Activated CD8-positive, alpha-beta T cell treated with anti-CD3 and anti-CD28 coated beads, Interleukin-2, amount 10 ng/mL, durations not matched to agents 7 days and 5 days (primary cell): ENCODE measurements around the gene DDTL. TPM values are rescaled to one million over a fixed set of nuclear protein-coding genes. Genes with fewer than 3 reads are reported as not detected.
"Not testable (repeated sequence)": the region's sequence is repeated elsewhere in the genome, so short reads cannot be mapped to it uniquely, and the experiment has no call there.

Experiments
- ATAC-seq: fragments of 150-1000 bp; cut with Tn5 transposase; one replicate; pipeline ENCODE4 v1.10.0; 2021; ENCODE audit warnings: moderate library complexity
- CTCF ChIA-PET: fragments of 350-600 bp; sonication (Branson Sonifier 250); formaldehyde crosslinking; loops from one replicate; lab custom pipeline; 2021; ENCODE audit warnings: antibody characterized with exemption; lab: Charles Lee
- POLR2A ChIA-PET: fragments of 350-600 bp; sonication (Branson Sonifier 250); formaldehyde crosslinking; loops from one replicate; lab custom pipeline; 2021; ENCODE audit warnings: antibody characterized with exemption; lab: Charles Lee
- DNase-seq: peaks from one replicate; pipeline ENCODE4 v3.0.0-alpha.2; 2020
- H3K27ac Mint-ChIP-seq: one replicate; pipeline ENCODE4 v1.8.0; 2021; ENCODE audit warnings: mild to moderate bottlenecking, mixed read lengths
- H3K27me3 Mint-ChIP-seq: one replicate; pipeline ENCODE4 v1.8.0; 2021; ENCODE audit warnings: low read depth, mixed read lengths
- H3K36me3 Mint-ChIP-seq: one replicate; pipeline ENCODE4 v1.8.0; 2021; ENCODE audit warnings: low read depth, mixed read lengths
- H3K4me1 Mint-ChIP-seq: one replicate; pipeline ENCODE4 v1.8.0; 2021; ENCODE audit warnings: low read depth, mixed read lengths
- H3K4me3 Mint-ChIP-seq: one replicate; pipeline ENCODE4 v1.8.0; 2021; ENCODE audit warnings: mild to moderate bottlenecking, mixed read lengths
- H3K9me3 Mint-ChIP-seq: one replicate; pipeline ENCODE4 v1.8.0; 2022; ENCODE audit warnings: mixed read lengths; ENCODE audit not compliant: insufficient read depth
- total RNA-seq, 2 experiments: library from RNA; stranded (reverse); gene quantifications; one replicate each; pipeline ENCODE4 v1.2.3, GENCODE V29; 2021

Gene DDTL
- total RNA-seq, 2 experiments from 2014 or later: not detected

- DNase-seq, H3K9me3 Mint-ChIP-seq, H3K36me3 Mint-ChIP-seq, H3K27me3 Mint-ChIP-seq, CTCF ChIA-PET, H3K4me3 Mint-ChIP-seq, POLR2A ChIA-PET, H3K4me1 Mint-ChIP-seq, ATAC-seq, H3K27ac Mint-ChIP-seq: not testable (repeated sequence)
These were observed 13.8 kb upstream of the DDTL start for GRCh38 chr22:23952794-23953405.

- CTCF ChIA-PET, H3K27ac Mint-ChIP-seq, H3K36me3 Mint-ChIP-seq: not testable (repeated sequence)
These were observed 13.2 kb upstream of the DDTL start for GRCh38 chr22:23953485-23953884.

GRCh38 chr22:23954193-23954990, 12.3 kb upstream of the DDTL start:
- DNase-seq, H3K9me3 Mint-ChIP-seq, H3K36me3 Mint-ChIP-seq, CTCF ChIA-PET, H3K4me1 Mint-ChIP-seq, H3K27ac Mint-ChIP-seq, POLR2A ChIA-PET, H3K27me3 Mint-ChIP-seq, ATAC-seq, H3K4me3 Mint-ChIP-seq: not testable (repeated sequence)

More at GRCh38 chr22:23953485-23953884, 13.2 kb upstream of the DDTL start:
- H3K27me3 Mint-ChIP-seq, H3K4me3 Mint-ChIP-seq, H3K9me3 Mint-ChIP-seq, DNase-seq, H3K4me1 Mint-ChIP-seq, POLR2A ChIA-PET, ATAC-seq: not testable (repeated sequence)

GRCh38 chr22:23954991-23955305, 11.7 kb upstream of the DDTL start:
- POLR2A ChIA-PET, H3K9me3 Mint-ChIP-seq, ATAC-seq, H3K4me1 Mint-ChIP-seq, DNase-seq, H3K36me3 Mint-ChIP-seq, CTCF ChIA-PET, H3K27me3 Mint-ChIP-seq, H3K4me3 Mint-ChIP-seq, H3K27ac Mint-ChIP-seq: not testable (repeated sequence)

GRCh38 chr22:23955886-23956285, 10.8 kb upstream of the DDTL start:
- DNase-seq, H3K9me3 Mint-ChIP-seq, H3K4me3 Mint-ChIP-seq, H3K27ac Mint-ChIP-seq, H3K27me3 Mint-ChIP-seq, POLR2A ChIA-PET, H3K4me1 Mint-ChIP-seq, H3K36me3 Mint-ChIP-seq, ATAC-seq: not testable (repeated sequence)
- CTCF ChIA-PET: interaction anchor here (0.6 to 0.7 kb wide), 2 partner anchors 125 to 219 kb away, joined by 3 to 5 read pairs; no protein-coding TSS in a partner anchor

- POLR2A ChIA-PET, H3K4me3 Mint-ChIP-seq, H3K27ac Mint-ChIP-seq, H3K4me1 Mint-ChIP-seq, H3K36me3 Mint-ChIP-seq, H3K9me3 Mint-ChIP-seq, H3K27me3 Mint-ChIP-seq: not testable (repeated sequence)
- DNase-seq (peak; percentile 88), ATAC-seq (peak; percentile 93)
- CTCF ChIA-PET: interaction anchor here (0.6 to 0.7 kb wide), 2 partner anchors 124 to 219 kb away, joined by 3 to 5 read pairs; no protein-coding TSS in a partner anchor
These were observed 10.3 kb upstream of the DDTL start for GRCh38 chr22:23956301-23956900.

- CTCF ChIA-PET, DNase-seq, ATAC-seq, POLR2A ChIA-PET, H3K36me3 Mint-ChIP-seq, H3K4me3 Mint-ChIP-seq, H3K27ac Mint-ChIP-seq, H3K27me3 Mint-ChIP-seq, H3K9me3 Mint-ChIP-seq, H3K4me1 Mint-ChIP-seq: not testable (repeated sequence)
These were observed 5.5 kb upstream of the DDTL start, which contains the start of gene GSTT2B for GRCh38 chr22:23961084-23961771. Gene GSTT2B, minus strand, starts transcription at chr22:23961195. Its CDS starts 64 bp downstream, at chr22:23961131.

GRCh38 chr22:23966094-23966493, 594 bp upstream of the DDTL start:
- H3K27me3 Mint-ChIP-seq, H3K27ac Mint-ChIP-seq, DNase-seq, CTCF ChIA-PET, H3K4me3 Mint-ChIP-seq, POLR2A ChIA-PET, H3K4me1 Mint-ChIP-seq, H3K9me3 Mint-ChIP-seq: not testable (repeated sequence)
- peaks cover 22% of the 10 kb centered on the region for H3K36me3 Mint-ChIP-seq
- peak; percentile 41 for ATAC-seq

- ChIA-PET CTCF (no interaction called here), POLR2A (no interaction called here)
- Mint-ChIP-seq H3K9me3 (no peaks in the 10 kb centered on the region), H3K36me3 (peaks cover 31% of the 10 kb centered on the region), H3K27me3 (no peaks in the 10 kb centered on the region), H3K27ac (no peak overlapping the region), H3K4me1 (peaks cover 9% of the 10 kb centered on the region), H3K4me3 (no peak overlapping the region)
- no peak for DNase-seq
- no peak for ATAC-seq
These were observed 2.4 kb downstream of the DDTL start for GRCh38 chr22:23969071-23969470.

- Mint-ChIP-seq H3K36me3 (peaks cover 31% of the 10 kb centered on the region), H3K27me3 (no peaks in the 10 kb centered on the region), H3K27ac (peak overlapping the region; percentile 1), H3K4me1 (peaks cover 9% of the 10 kb centered on the region), H3K4me3 (no peak overlapping the region), H3K9me3 (no peaks in the 10 kb centered on the region)
- no peak for DNase-seq
- ChIA-PET CTCF (no interaction called here), POLR2A (no interaction called here)
- no peak for ATAC-seq
These were observed 3.5 kb downstream of the DDTL start for GRCh38 chr22:23970201-23970641.

- H3K4me3 Mint-ChIP-seq: no peak overlapping the region
- peaks cover 9% of the 10 kb centered on the region for H3K4me1 Mint-ChIP-seq
- no peak for DNase-seq
- peaks cover 31% of the 10 kb centered on the region for H3K36me3 Mint-ChIP-seq
- POLR2A ChIA-PET: interaction anchor here (0.7 to 1.0 kb wide), 2 partner anchors 76 to 100 kb away, joined by 3 read pairs; partner anchors contain the start of gene MIF
- H3K9me3 Mint-ChIP-seq: no peaks in the 10 kb centered on the region
- no peaks in the 10 kb centered on the region for H3K27me3 Mint-ChIP-seq
- no peak for ATAC-seq
- no peak overlapping the region for H3K27ac Mint-ChIP-seq
- CTCF ChIA-PET: no interaction called here
These were observed 4.3 kb downstream of the DDTL start for GRCh38 chr22:23970816-23971486.
